Endothelial cell of umbilical vein (primary cell): ENCODE measurements around the gene ROPN1L.

Experiments used
- EZH2 ChIP-seq: IDR thresholded peaks from 2 replicates; pipeline ENCODE4 v1.6.1; 2012; ENCODE audit warnings: borderline replicate concordance, low read depth, mild to moderate bottlenecking, moderate library complexity, low read length, inconsistent platforms; ENCODE audit not compliant: severe bottlenecking
- POLR2A ChIP-seq: IDR thresholded peaks from 2 replicates; pipeline ENCODE4 v1.6.1; 2012; ENCODE audit warnings: low read depth, mild to moderate bottlenecking, control low read depth, low read length
- TF ChIP-seq, protein P1 (sequence below), 2 donors: IDR thresholded peaks; 1 replicate in 1 of 2; 2 replicates in 1 of 2; pipeline ENCODE4 v1.5.1; 2011; ENCODE audit warnings: low read length in 2 of 2, mild to moderate bottlenecking in 2 of 2, moderate library complexity in 2 of 2, control low read depth in 1 of 2, inconsistent platforms in 1 of 2, low read depth in 1 of 2; ENCODE audit not compliant: insufficient read depth in 1 of 2; ENCODE audit errors: extremely low read depth in 1 of 2

DNA sequence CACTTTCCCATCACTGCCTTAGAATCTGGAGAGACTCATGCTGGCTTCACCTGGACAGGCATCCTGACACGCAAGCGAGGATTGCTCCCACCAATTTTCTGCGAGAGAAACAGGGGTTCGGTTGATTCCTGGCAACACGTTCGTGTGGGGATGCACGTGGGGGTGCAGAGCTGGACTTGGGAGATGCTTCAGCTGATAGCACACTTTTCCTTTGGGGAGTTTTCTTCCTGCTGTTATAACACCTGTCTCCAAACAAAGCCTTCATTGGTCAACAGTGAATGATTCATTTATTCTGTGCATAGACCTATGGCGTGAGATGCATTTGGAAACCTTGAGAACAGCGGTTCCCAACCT lies 50.0 kb downstream of the ROPN1L start:
- TF ChIP-seq EZH2, result no peak
- no peak for TF ChIP-seq POLR2A
- TF ChIP-seq, protein P1, sequence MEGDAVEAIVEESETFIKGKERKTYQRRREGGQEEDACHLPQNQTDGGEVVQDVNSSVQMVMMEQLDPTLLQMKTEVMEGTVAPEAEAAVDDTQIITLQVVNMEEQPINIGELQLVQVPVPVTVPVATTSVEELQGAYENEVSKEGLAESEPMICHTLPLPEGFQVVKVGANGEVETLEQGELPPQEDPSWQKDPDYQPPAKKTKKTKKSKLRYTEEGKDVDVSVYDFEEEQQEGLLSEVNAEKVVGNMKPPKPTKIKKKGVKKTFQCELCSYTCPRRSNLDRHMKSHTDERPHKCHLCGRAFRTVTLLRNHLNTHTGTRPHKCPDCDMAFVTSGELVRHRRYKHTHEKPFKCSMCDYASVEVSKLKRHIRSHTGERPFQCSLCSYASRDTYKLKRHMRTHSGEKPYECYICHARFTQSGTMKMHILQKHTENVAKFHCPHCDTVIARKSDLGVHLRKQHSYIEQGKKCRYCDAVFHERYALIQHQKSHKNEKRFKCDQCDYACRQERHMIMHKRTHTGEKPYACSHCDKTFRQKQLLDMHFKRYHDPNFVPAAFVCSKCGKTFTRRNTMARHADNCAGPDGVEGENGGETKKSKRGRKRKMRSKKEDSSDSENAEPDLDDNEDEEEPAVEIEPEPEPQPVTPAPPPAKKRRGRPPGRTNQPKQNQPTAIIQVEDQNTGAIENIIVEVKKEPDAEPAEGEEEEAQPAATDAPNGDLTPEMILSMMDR (IDR thresholded peaks at IDR 0.05; ENCODE audit: extremely low read depth in 1 of 2, insufficient read depth in 1 of 2, low read depth in 1 of 2, low read length in 2 of 2), result no peak
